GM18951 (cell line): ENCODE measurements around the gene PKNOX2.

ENCODE experiments used
- POLR2A ChIP-seq: IDR thresholded peaks from 4 replicates; pipeline ENCODE4 v1.6.1; 2011; ENCODE audit warnings: mild to moderate bottlenecking; ENCODE audit not compliant: insufficient read length, insufficient read depth; ENCODE audit errors: extremely low read depth
- in situ Hi-C: fragments of 300-500 bp; cut with MboI; formaldehyde crosslinking; loops from one replicate; pipeline ENCODE4 v1.12.0; 2022; ENCODE audit warnings: low sequenced_read_pairs, mixed read lengths, inconsistent platforms; ENCODE audit not compliant: unreplicated experiment

PKNOX2 gene

DNA sequence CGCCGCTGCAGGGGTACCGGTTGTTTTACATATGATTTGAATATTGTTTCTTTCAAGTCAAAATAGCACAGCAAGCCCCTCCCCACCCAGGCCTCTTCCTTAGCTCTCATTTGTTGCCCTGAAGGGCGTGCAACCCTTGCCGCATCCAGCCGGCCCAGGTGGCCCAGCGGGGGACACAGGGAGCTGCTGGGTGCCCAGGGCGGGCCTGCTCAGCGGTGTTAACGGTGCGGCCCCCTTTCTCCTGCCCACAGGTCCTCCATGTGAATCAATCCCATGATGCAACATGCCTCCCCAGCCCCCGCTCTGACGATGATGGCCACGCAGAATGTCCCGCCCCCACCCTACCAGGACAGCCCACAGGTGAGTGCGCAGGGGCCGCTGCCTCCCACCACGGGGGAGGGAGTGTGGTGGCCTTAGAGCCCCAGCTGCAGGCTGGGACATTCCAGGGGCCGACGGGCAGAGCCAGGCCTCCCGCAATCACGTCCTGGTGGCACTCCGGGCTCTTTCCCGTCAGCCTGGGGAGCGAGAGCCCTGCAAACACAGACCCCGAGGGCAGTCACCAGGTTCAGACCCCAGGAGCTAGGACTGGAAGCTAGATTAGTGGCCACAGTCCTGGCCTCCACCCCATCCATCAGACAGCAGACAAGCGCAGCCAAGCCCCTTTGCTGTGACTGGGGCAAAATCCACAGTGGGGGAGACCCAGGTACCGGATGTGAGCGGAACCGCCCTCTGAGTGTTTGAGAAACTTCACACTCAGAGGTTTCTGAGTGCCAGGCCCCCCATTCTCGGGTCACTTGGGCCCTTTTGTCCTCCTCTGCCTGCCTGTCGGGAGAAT lies 186.7 kb downstream of the PKNOX2 start:
- in situ Hi-C loops = no loop called here

DNA sequence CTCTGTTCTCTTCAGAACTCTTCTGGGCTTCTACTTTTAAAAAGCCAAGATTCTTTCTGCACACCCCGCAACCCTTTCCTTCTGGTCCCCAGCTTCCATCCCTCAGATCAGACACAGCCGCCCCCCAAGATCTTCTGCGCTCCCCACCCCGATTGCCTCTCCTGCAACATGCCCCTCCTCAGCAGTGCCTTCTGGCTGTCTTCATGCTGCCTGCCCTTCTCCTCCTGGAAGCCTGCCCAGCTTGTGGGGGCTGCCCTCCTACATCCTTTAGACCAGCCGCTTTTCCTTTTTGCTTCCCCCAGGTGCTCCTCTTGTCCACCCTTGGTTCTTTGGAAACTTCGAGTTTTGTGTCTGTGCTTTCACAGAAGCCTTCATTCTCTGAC lies 187.3 kb downstream of the PKNOX2 start:
- TF ChIP-seq POLR2A = no peak

More for the DNA sequence above, 186.7 kb downstream of the PKNOX2 start:
- no peak for TF ChIP-seq POLR2A

DNA sequence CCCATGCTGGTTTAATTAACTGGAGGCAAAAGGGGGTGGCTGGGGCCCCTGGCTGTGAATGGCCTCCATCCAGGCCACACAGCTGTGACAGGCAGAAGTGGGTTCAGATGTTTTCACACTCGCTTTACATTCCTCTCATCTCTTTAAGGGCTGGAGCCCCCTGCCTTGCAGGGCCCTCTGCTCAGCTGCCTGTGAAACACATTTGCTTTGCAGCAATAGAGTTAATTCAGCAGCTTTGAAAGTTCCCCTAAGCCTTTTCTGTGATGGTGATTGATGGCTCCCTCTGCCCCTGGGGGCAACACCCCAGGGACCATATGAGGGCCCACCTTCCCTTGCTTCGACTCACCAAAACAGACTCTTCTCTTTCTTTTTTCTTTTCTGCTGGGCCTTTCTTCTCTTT lies 192.2 kb downstream of the PKNOX2 start:
- no peak for TF ChIP-seq POLR2A
- in situ Hi-C loops = no loop called here

More for the DNA sequence above, 187.3 kb downstream of the PKNOX2 start:
- in situ Hi-C loops = no loop called here

DNA sequence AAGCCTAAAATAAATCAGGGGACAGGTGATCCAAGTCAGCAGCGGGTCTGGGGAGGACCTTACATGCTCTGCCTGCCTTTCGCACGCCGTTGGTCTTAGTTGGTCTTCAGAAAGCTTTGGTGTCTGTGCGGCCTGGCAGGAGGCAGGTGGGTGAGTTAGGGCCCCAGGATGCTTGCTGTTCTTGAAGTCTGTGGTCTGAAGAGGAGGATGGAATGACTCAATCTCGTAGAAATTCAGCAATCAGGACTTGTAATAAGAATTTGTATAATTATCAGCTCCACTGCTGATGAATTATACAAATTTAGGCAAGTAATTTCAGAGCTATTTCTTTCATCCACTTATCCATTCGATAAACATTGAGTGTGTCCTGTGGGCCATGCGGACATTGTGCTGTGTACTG lies 193.0 kb downstream of the PKNOX2 start:
- TF ChIP-seq POLR2A = no peak
- in situ Hi-C loops = no loop called here

DNA sequence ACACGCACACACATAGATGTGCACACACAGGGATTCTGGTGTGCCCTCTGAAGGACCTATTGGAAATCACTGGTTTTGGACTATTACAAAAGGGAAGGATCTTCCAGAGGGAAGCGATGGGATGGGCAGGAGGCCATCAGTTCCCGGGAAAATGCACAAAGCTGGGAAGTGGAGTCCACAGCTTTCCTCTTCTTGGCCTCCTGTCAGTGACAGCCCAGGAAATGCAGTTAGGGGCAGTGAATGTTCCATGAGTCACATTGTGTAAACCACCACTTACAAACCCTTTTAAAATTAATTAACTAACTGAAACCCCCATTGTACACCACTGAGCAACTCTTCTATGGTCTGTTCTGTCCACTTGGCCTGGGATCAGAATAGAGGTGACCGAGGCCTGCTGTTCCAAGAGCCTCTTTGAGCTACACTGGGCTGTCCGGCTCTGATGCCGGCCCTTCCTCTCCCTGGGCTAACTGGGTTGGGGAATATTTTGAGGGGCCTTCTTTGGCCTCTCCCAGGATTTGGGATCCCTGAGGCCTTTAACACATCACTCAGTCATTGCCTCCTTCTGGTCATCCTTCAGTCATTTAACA lies 193.8 kb downstream of the PKNOX2 start:
- in situ Hi-C loops = no loop called here
- no peak for TF ChIP-seq POLR2A

DNA sequence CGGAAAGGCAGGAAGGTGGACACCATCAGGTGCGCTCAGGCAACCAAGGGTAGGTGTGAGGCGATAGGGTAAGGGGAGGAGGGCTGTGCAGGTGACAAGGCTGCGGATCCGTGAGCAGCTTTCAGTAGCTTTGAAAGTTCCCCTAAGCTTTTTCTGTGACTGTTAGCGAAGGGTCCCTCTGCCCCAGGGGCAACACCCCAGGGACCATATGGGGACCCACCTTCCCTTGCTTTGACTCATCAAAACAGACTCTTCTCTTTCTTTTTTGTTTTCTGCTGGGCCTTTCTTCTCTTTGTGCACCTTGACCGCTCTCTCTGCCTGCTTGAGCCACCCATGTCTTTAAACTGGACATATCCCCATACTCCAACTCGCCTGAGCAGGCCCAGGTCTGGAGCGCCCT lies 194.6 kb downstream of the PKNOX2 start:
- no peak for TF ChIP-seq POLR2A
- in situ Hi-C loops = no loop called here

DNA sequence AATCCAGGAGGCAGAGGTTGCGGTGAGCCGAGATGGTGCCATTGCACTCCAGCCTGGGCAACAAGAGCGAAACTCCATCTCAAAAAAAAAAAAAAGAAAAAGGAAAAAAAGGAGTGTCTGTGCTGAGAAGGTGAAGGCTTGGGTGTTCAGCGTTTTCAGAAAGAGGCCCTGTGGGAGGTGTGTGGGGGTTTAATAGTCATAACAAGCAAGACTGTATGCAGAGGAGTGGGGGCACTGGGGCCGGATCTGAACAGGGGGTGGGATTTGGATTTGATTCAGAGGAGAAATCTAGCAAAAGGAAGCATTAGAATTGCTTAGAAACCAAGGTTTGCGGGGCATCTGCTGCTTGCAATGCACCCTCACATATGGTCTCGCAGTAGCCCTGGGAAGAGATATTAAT lies 195.5 kb downstream of the PKNOX2 start:
- TF ChIP-seq POLR2A = no peak
- in situ Hi-C loops = no loop called here

DNA sequence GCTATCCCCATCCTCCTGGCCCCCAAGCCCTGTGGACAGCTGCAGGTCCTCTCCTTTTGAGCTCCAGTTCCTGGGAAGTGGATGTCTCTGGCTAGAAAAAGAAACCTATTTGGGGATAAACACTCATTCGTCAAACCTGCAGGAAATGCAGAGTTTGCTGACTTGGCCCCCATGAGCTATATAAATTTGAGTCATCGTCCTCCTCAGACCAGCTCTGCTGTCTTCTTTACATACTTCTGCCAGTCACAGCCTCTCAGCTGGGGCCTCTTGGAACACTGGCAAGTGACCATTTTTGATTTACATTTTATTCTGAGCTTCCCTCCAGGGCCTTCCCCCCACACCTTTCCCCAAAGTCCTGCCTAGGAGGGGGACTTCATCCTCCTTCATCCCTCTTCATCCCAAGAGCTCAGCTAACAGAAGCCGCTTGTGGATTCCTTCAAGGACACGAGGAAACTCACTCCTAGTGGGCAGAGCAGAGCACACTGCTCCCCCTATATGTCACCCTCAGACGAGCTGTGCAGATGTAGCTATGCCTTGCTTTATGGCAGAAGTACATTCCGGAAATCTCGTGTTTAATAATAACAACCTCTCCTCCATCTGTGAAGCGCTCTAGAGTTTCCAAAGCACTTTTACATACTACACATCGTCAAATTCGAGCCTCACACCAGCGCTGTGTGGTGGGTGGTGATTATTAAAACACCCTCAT lies 199.7 kb downstream of the PKNOX2 start:
- TF ChIP-seq POLR2A = no peak
- in situ Hi-C loops = no loop called here

DNA sequence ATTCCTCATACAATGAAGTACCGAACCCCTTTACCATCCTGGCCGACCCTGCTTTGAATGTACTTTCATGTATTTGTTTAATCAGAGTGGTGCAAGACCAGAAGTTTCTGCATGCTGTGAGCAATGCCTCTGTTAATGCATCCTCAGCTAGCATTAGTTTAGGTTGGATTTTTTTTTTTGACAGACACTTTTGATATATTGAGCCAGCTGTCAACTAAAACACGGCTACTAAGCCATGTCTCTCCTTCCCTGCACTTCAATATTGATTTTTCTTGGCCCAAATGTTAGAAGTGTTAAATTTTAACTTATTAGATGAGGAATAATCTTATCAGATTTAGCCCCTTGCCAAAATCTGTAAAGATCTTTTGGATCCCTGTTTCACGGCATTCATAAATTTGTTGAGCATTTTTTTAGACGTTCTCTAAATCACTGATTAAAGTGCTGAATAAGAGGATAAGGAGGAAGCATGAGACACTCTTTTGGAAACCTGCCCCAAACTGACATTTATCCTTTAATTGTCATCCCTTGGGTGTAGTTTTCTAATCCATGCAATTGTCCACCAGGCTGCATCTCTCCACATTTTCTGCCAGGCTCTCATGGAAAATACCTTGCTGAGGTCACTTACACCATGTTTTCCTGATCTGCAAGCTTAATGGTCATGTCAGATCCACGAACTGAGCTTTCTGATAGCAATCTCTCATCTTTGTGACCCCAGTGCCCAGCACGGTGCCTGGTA lies 200.8 kb downstream of the PKNOX2 start:
- in situ Hi-C loops = no loop called here
- TF ChIP-seq POLR2A = no peak

DNA sequence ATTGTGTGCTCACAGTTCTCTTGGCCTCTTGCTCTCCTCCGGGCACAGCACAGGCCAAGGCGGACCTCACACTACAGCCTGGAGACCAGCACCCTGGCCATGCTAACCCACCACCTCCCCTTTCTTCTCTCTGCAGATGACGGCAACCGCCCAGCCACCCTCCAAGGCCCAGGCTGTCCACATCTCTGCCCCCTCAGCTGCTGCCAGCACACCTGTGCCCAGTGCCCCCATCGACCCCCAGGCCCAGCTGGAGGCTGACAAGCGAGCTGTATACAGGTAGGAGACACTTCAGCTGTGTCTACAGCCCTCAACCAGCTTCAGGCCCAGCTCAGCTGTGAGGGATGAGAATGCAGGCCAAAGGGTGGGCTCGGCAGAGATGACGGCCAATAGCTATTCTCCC lies 203.2 kb downstream of the PKNOX2 start:
- TF ChIP-seq POLR2A = no peak
- in situ Hi-C loops = no loop called here

DNA sequence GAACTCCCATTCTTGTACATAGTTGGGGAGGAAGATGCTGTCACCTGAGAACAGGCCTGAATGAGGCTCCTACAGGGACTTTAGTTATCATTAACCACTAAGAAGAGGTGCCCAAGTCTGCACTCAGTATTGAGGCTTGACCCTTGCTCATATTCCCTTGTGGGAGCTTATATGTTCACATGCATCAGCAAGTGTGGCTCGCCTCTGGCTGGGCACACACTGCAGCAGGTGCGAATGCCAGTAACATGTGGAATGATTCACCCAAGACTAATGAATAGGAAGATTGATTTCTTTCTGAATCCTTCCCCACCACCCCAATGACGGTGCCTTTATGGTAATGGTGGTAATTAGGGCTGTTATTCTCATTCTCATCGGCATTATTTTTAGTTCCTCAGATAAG lies 204.2 kb downstream of the PKNOX2 start:
- in situ Hi-C loops = no loop called here
- TF ChIP-seq POLR2A = no peak

DNA sequence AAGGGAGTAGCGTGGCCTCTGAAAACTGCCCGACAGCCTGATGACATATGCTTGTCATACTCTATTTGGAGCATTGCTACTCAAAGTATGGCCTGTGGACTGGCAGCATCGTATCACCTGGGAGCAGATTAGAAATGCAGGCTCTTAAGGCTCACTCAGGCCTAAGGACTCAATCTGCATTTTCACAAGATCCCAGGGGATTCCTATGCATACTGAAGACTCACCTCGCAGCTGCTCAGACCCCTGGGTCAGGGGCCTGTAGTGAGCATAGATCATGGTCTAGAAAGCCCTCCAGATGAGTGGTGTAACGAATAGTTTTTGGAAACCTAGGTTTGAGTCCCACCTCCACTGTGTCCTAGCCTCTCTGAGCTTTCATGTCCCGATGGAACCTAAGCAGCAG lies 205.3 kb downstream of the PKNOX2 start:
- in situ Hi-C loops = no loop called here
- TF ChIP-seq POLR2A = no peak

DNA sequence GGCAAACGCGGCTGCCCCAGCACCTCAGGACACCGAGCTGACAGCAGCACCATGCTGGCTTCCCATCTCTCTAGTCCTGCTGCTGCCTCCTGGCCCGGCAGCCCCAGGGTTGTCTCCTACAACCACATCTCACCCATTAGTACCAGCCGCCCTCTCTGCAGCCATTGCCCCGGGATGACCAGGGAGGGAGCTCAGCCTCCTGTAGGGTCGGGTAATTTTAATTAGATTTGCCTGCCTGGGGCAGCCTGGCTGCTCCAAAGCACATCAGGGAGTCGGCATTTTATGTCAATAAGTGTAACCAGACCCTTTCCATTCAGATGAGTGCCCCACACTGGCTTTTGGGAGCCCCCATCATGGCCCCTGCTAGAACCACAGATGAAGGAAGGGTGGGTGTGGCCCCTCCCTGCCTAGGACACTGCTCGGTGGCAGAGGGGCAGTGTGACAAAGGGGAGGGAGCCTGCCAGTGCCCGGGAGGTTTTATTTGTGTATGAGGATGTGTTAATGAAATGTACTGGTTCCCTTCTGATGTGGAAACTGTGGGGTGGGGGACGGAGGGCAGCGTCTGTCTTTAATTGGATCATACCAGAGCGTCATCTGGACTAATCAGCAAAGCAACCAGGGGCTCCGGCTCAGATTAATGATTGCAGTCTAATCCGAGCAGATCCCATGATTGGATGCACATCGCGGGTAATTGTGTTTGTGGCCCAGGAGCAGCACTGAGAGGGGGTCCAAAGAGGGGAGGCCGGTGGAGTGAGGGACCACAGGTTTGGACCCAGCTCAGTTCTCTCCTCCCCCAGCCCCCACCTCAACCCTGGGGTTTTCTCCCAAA lies 206.2 kb downstream of the PKNOX2 start:
- in situ Hi-C loops = no loop called here
- no peak for TF ChIP-seq POLR2A

DNA sequence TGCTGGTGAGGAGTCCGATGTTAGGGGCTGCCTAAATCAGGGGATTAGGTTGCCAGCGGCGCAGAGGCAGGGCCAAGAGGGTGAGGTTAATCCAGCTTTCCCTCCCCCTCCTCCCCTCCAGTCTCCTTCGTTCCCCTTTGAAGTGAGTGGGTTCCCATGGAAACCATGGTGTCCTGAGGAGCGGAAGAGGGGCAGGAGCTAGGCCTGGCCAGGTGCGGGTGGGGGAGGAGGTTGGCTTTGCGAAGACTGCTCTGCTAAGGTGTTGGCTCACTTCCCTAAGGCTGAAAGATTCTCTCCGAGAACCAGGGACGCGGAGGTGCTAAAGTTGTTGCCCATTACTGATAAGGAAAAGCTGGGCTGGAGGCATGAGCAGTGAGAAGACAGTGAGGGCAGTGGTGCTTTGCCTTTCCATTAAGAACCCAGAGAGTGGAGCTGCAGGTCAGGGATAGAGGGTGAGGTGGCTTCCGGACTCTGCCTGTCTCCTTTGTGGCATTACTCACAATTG lies 206.9 kb downstream of the PKNOX2 start:
- no peak for TF ChIP-seq POLR2A
- in situ Hi-C loops = no loop called here
